ENCODE data around the gene BNC2.

DNA sequence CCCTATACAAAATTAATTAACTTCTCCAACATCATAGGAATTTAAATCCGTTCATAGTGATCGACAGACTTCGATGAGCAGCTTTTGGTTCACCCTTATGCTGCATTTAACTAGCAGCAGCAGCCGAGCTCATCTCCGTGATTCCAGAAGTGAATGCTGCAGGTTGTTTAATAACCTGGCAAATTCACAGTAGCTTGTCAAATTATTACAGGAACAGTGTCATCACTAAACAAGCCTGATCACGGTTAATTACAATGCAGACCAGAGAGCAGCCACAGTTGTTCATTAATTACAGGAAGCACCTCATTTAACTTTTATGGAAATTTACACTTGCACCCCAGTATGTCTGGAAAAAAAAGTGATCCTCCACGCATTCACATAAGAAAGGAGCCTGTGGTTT lies 188.2 kb downstream of the BNC2 start:
- no peak for TF ChIP-seq EZH2 (IDR thresholded peaks at IDR 0.05; ENCODE audit: low read length, missing control alignments)
- TF ChIP-seq, protein P1, sequence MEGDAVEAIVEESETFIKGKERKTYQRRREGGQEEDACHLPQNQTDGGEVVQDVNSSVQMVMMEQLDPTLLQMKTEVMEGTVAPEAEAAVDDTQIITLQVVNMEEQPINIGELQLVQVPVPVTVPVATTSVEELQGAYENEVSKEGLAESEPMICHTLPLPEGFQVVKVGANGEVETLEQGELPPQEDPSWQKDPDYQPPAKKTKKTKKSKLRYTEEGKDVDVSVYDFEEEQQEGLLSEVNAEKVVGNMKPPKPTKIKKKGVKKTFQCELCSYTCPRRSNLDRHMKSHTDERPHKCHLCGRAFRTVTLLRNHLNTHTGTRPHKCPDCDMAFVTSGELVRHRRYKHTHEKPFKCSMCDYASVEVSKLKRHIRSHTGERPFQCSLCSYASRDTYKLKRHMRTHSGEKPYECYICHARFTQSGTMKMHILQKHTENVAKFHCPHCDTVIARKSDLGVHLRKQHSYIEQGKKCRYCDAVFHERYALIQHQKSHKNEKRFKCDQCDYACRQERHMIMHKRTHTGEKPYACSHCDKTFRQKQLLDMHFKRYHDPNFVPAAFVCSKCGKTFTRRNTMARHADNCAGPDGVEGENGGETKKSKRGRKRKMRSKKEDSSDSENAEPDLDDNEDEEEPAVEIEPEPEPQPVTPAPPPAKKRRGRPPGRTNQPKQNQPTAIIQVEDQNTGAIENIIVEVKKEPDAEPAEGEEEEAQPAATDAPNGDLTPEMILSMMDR (conservative IDR thresholded peaks at IDR 0.05 in 1 of 2, IDR thresholded peaks at IDR 0.05 in 1 of 2; ENCODE audit: low read depth in 1 of 2, low read length in 2 of 2) = no peak

All from fibroblast of lung (primary cell).